ENCODE results near the gene TACR1. TPM values are rescaled to one million over a fixed set of nuclear protein-coding genes. Genes with fewer than 3 reads are reported as not detected.

TACR1 gene
- total and polyA plus RNA-seq, 2 of the 13 experiments (the other 11 are each of a cell fraction or from before 2014, with no cell fraction given), result not detected

DNA sequence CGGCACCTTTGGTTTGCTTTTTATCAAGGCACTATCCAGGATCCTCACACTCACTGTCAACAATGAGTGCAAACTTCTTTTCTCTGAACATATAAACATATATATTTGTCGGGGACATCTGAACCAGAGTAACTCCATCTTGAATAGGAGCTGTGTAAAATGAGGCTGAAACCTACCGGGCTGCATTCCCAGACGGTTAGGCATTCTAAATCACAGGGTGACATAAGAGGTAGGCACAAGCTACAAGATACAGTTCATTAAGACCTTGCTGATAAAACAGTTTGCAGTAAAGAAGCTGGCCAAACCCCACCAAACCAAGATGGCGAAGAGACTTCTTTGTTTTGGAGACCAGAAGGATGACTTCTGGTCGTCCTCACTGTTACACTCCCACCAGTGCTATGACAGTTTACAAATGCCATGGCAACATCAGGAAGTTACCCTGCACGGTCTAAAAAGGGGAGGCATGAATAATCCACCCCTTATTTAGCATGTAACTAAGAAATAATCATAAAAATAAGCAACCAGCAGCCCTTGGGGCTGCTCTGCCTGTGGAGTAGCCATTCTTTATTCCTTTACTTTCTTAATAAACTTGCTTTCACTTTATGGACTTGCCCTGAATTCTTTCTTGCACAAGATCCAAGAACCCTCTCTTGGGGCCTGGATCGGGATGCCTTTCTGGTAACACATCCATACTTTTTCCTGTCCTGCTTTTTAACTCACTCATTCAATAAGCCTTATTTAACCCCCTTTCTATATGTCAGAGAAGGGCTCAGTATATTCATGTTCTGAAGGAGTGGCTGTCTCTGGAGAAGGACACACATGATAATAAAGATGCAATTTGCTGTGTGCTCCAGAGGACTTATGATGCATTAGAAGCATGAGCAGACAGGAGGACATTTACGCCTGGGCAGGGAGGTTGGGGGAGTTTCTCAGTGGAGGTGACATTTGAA lies 65.4 kb downstream of the TACR1 start:
- Histone ChIP-seq H3K4me3 (replicated peaks in 1 of 3; ENCODE audit: insufficient read depth in 1 of 3, low read depth in 2 of 3, low read length in 3 of 3) (no peak overlapping the region), H2AFZ (ENCODE audit: low read length) (no peak overlapping the region), H3K27me3 (ENCODE audit: control insufficient read depth in 1 of 2, insufficient read depth in 2 of 2, low read length in 2 of 2) (no peaks in the 10 kb centered on the region), H3K4me1 (ENCODE audit: insufficient read depth, low read length) (no peaks in the 10 kb centered on the region), H3K4me2 (ENCODE audit: low read depth, low read length) (no peak overlapping the region), H4K20me1 (ENCODE audit: insufficient read depth, low read length) (no peaks in the 10 kb centered on the region), H3K9ac (ENCODE audit: insufficient read depth, low read depth, low read length) (no peak overlapping the region), H3K9me3 (ENCODE audit: low read length) (no peaks in the 10 kb centered on the region), H3K27ac (ENCODE audit: extremely low read length, insufficient read depth, low read length) (no peak overlapping the region), H3K79me2 (ENCODE audit: insufficient read depth, low read length) (no peaks in the 10 kb centered on the region), H3K36me3 (replicated peaks in 1 of 2; ENCODE audit: control insufficient read depth in 1 of 2, insufficient read depth in 2 of 2, low read length in 2 of 2) (no peaks in the 10 kb centered on the region)
- 81% methylated on average over 9 of the region's 9 CpGs for WGBS (ENCODE audit: low lambda C conversion rate)
- ATAC-seq (no peak), FAIRE-seq (no peak), DNase-seq (ENCODE audit: low spot score) (no peak)
- in situ Hi-C loops (cut with HindIII; ENCODE audit: extremely low pct_ligation_motif_present, low pct_unique_long_range_greater_than_20kb), result no loop called here
- no TSS peak for BruUV-seq (replicated peaks)
- POLR2A ChIA-PET, result no interaction called here
- CTCF ChIA-PET (ENCODE audit: low intra/inter-chr PET ratio, low total read pairs), result no interaction called here
- TF ChIP-seq ZBTB38 (CRISPR knock-in tag; IDR thresholded peaks at IDR 0.05), result no peak
- no peak for TF ChIP-seq NPAS2 (CRISPR knock-in tag; IDR thresholded peaks at IDR 0.05; ENCODE audit: borderline replicate concordance)
- no peak for TF ChIP-seq IKZF1 (IDR thresholded peaks at IDR 0.05)
- TF ChIP-seq KAT7 (CRISPR knock-in tag; IDR thresholded peaks at IDR 0.05; ENCODE audit: borderline replicate concordance), result no peak
- no peak for TF ChIP-seq GATA4 (IDR thresholded peaks at IDR 0.05; ENCODE audit: borderline replicate concordance, low read depth)
- TF ChIP-seq ZNF329 (CRISPR knock-in tag; IDR thresholded peaks at IDR 0.05; ENCODE audit: low read depth), result no peak
- no peak for TF ChIP-seq ZNF484 (CRISPR knock-in tag; IDR thresholded peaks at IDR 0.05; ENCODE audit: borderline replicate concordance, low read depth)
- no peak for TF ChIP-seq ZNF292 (CRISPR knock-in tag; IDR thresholded peaks at IDR 0.05; ENCODE audit: borderline replicate concordance, low read depth)
- no peak for TF ChIP-seq MTF1 (CRISPR knock-in tag; IDR thresholded peaks at IDR 0.05)
- TF ChIP-seq HNRNPLL (IDR thresholded peaks at IDR 0.05; ENCODE audit: low read depth, low read length, poor library complexity, severe bottlenecking), result no peak
- TF ChIP-seq, protein P1, sequence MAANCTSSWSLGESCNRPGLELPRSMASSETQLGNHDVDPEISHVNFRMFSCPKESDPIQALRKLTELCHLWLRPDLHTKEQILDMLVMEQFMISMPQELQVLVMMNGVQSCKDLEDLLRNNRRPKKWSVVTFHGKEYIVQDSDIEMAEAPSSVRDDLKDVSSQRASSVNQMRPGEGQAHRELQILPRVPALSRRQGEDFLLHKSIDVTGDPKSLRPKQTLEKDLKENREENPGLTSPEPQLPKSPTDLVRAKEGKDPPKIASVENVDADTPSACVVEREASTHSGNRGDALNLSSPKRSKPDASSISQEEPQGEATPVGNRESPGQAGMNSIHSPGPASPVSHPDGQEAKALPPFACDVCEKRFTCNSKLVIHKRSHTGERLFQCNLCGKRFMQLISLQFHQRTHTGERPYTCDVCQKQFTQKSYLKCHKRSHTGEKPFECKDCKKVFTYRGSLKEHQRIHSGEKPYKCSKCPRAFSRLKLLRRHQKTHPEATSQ (CRISPR knock-in tag; IDR thresholded peaks at IDR 0.05; ENCODE audit: borderline replicate concordance), result no peak
- no peak for TF ChIP-seq ZNF878 (CRISPR knock-in tag; IDR thresholded peaks at IDR 0.05)
- TF ChIP-seq CENPX (CRISPR knock-in tag; IDR thresholded peaks at IDR 0.05), result no peak
- no peak for TF ChIP-seq GABPB1 (CRISPR knock-in tag; IDR thresholded peaks at IDR 0.05)
- TF ChIP-seq ZNF17 (CRISPR knock-in tag; IDR thresholded peaks at IDR 0.05), result no peak
- TF ChIP-seq SPEN (CRISPR knock-in tag; IDR thresholded peaks at IDR 0.05; ENCODE audit: low read depth), result no peak
- TF ChIP-seq, protein P2, sequence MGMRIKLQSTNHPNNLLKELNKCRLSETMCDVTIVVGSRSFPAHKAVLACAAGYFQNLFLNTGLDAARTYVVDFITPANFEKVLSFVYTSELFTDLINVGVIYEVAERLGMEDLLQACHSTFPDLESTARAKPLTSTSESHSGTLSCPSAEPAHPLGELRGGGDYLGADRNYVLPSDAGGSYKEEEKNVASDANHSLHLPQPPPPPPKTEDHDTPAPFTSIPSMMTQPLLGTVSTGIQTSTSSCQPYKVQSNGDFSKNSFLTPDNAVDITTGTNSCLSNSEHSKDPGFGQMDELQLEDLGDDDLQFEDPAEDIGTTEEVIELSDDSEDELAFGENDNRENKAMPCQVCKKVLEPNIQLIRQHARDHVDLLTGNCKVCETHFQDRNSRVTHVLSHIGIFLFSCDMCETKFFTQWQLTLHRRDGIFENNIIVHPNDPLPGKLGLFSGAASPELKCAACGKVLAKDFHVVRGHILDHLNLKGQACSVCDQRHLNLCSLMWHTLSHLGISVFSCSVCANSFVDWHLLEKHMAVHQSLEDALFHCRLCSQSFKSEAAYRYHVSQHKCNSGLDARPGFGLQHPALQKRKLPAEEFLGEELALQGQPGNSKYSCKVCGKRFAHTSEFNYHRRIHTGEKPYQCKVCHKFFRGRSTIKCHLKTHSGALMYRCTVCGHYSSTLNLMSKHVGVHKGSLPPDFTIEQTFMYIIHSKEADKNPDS (CRISPR knock-in tag; IDR thresholded peaks at IDR 0.05), result no peak
- no peak for TF ChIP-seq ZNF253 (CRISPR knock-in tag; IDR thresholded peaks at IDR 0.05; ENCODE audit: borderline replicate concordance)
- no peak for TF ChIP-seq ZNF296 (CRISPR knock-in tag; conservative IDR thresholded peaks at IDR 0.05)
- no peak for TF ChIP-seq ZNF709 (CRISPR knock-in tag; IDR thresholded peaks at IDR 0.05)
- intact Hi-C loops (cut with micrococcal nuclease; ENCODE audit: unreplicated experiment), result no loop called here
